ENCODE measurements around the gene MAP2K4.
"Not testable (repeated sequence)": the region's sequence is repeated elsewhere in the genome, so short reads cannot be mapped to it uniquely, and the experiment has no call there.

The MAP2K4 gene

GRCh38 chr17:12094336-12094735 lies 73.7 kb downstream of the MAP2K4 start:
- DNase-seq, result no peak

GRCh38 chr17:12095522-12095921 lies 74.8 kb downstream of the MAP2K4 start:
- no peak for DNase-seq

- no peak for DNase-seq
Observed at GRCh38 chr17:12097326-12097725, 76.6 kb downstream of the MAP2K4 start.

GRCh38 chr17:12098568-12098967 lies 77.9 kb downstream of the MAP2K4 start:
- no peak for DNase-seq

GRCh38 chr17:12099412-12099811 lies 78.7 kb downstream of the MAP2K4 start:
- DNase-seq, result no peak

- no peak for DNase-seq
Observed at GRCh38 chr17:12104831-12105230, 84.2 kb downstream of the MAP2K4 start.

- DNase-seq, result no peak
Observed at GRCh38 chr17:12107905-12108304, 87.2 kb downstream of the MAP2K4 start.

GRCh38 chr17:12110906-12111305 lies 90.2 kb downstream of the MAP2K4 start:
- no peak for DNase-seq

GRCh38 chr17:12113156-12113555 lies 92.5 kb downstream of the MAP2K4 start:
- DNase-seq, result no peak

- DNase-seq, result no peak
Observed at GRCh38 chr17:12114686-12115418, 94.2 kb downstream of the MAP2K4 start.

GRCh38 chr17:12116143-12116542 lies 95.5 kb downstream of the MAP2K4 start:
- DNase-seq, result no peak

GRCh38 chr17:12118617-12119016 lies 97.9 kb downstream of the MAP2K4 start:
- no peak for DNase-seq

- no peak for DNase-seq
Observed at GRCh38 chr17:12122075-12122474, 101.4 kb downstream of the MAP2K4 start.

- no peak for DNase-seq
Observed at GRCh38 chr17:12127177-12127576, 106.5 kb downstream of the MAP2K4 start.

GRCh38 chr17:12127667-12128066 lies 107.0 kb downstream of the MAP2K4 start:
- DNase-seq, result no peak

GRCh38 chr17:12128946-12129345 lies 108.3 kb downstream of the MAP2K4 start:
- no peak for DNase-seq

GRCh38 chr17:12133183-12133582 lies 112.5 kb downstream of the MAP2K4 start:
- DNase-seq, result no peak

- no peak for DNase-seq
Observed at GRCh38 chr17:12134101-12134500, 113.4 kb downstream of the MAP2K4 start.

GRCh38 chr17:12134587-12134986 lies 113.9 kb downstream of the MAP2K4 start:
- DNase-seq, result no peak

- DNase-seq, result no peak
Observed at GRCh38 chr17:12136243-12136642, 115.6 kb downstream of the MAP2K4 start.

GRCh38 chr17:12136646-12137045 lies 116.0 kb downstream of the MAP2K4 start:
- no peak for DNase-seq

GRCh38 chr17:12137859-12138258 lies 117.2 kb downstream of the MAP2K4 start:
- DNase-seq, result no peak

GRCh38 chr17:12140685-12141084 lies 120.0 kb downstream of the MAP2K4 start:
- DNase-seq, result no peak

GRCh38 chr17:12162187-12162586 lies 141.5 kb downstream of the MAP2K4 start:
- DNase-seq, result not testable (repeated sequence)

- no peak for DNase-seq
Observed at GRCh38 chr17:12164085-12164484, 143.4 kb downstream of the MAP2K4 start.
